T-helper 1 cell treated with Interleukin-12 subunit alpha and Interleukin-12 subunit beta and Interleukin-4 antibody, amounts not matched to agents 30 μg/mL and 1 μg/mL, for 36 hours (primary cell): ENCODE results near the gene INPPL1.
"Not testable (repeated sequence)": the region's sequence is repeated elsewhere in the genome, so short reads cannot be mapped to it uniquely, and the experiment has no call there.

Experiments
- H3K27ac Mint-ChIP-seq: one replicate; pipeline ENCODE4 v1.8.0; 2021; ENCODE audit warnings: mild to moderate bottlenecking, mixed read lengths
- H3K27me3 Mint-ChIP-seq: one replicate; pipeline ENCODE4 v1.8.0; 2021; ENCODE audit warnings: low read depth, mixed read lengths
- H3K36me3 Mint-ChIP-seq: one replicate; pipeline ENCODE4 v1.8.0; 2021; ENCODE audit warnings: low read depth, mixed read lengths
- H3K4me1 Mint-ChIP-seq: one replicate; pipeline ENCODE4 v1.8.0; 2021; ENCODE audit warnings: low read depth, mixed read lengths
- H3K4me3 Mint-ChIP-seq: one replicate; pipeline ENCODE4 v1.8.0; 2021; ENCODE audit warnings: mild to moderate bottlenecking, moderate library complexity, mixed read lengths
- H3K9me3 Mint-ChIP-seq: one replicate; pipeline ENCODE4 v1.8.0; 2021; ENCODE audit warnings: mixed read lengths

Gene INPPL1

DNA sequence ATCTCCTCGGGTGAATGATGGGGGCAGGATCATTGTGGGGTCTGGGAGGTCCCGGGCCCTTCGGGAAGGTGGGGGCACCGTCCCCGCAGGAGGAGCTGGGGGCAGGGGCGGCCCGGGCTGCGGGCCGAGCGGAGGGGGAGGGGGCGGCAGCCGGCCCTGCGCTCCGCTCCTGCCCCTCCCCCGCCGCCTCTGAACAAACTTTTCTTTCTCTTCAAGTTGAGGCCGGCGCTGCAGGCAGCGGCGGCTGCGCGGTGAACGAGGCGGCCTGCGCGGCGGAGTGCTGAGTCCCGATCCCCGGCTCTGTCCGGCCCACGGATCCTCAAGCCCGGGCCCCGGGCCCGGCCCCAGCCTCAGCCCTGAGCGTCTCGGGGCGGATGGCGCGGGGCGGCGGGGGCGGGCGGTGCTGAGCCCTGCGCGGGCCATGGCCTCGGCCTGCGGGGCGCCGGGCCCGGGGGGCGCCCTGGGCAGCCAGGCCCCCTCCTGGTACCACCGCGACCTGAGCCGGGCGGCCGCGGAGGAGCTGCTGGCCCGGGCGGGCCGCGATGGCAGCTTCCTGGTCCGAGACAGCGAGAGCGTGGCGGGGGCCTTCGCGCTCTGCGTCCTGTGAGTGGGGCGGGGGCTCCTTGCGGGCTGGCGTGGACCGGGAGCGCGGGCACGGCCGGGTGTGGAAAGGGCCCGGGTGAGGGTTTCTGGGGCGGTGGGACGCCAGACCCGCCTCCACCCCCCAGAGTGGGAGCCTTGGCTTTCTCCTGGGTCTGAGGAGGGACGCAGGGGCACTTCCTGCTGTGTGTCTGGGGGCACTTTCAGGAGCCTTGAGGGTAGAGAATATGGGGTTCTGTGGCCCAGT, at the start of gene INPPL1:
Gene INPPL1 (plus strand): TSS at position 204 of the 847 bp plus-strand sequence. CDS start 218 bp downstream, at position 422.
- H3K4me1 Mint-ChIP-seq, result peaks cover 24% of the 10 kb centered on the region
- H3K36me3 Mint-ChIP-seq, result peaks cover 6% of the 10 kb centered on the region
- no peaks in the 10 kb centered on the region for H3K9me3 Mint-ChIP-seq
- H3K4me3 Mint-ChIP-seq, result peak within 1 kb of the TSS; percentile 96
- peak within 1 kb of the TSS; percentile 95 for H3K27ac Mint-ChIP-seq
- H3K27me3 Mint-ChIP-seq, result no peaks in the 10 kb centered on the region

DNA sequence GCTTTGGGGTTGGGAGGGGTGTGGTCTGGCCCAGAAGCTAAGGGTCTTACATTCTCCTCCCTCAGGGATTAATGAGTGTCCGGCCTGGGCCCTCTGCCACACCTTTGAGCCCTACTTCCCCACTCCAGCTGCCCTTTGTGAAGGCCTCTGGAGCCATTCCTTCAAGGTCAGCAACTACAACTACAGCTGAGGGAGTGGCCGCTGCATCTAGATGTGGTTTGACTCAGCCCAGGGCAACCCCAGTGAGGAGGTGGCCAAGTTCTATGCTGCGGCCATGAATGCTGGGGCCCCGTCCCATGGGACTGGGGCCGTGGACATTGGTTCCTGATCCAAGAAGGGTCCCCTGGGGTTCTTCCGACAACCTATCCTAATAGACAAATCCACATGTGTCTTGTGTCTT, 46.9 kb upstream of the INPPL1 start:
- H3K9me3 Mint-ChIP-seq, result no peaks in the 10 kb centered on the region
- no peaks in the 10 kb centered on the region for H3K4me1 Mint-ChIP-seq
- H3K36me3 Mint-ChIP-seq, result no peaks in the 10 kb centered on the region
- no peak overlapping the region for H3K27ac Mint-ChIP-seq
- H3K4me3 Mint-ChIP-seq, result no peak overlapping the region
- peaks cover 17% of the 10 kb centered on the region for H3K27me3 Mint-ChIP-seq

DNA sequence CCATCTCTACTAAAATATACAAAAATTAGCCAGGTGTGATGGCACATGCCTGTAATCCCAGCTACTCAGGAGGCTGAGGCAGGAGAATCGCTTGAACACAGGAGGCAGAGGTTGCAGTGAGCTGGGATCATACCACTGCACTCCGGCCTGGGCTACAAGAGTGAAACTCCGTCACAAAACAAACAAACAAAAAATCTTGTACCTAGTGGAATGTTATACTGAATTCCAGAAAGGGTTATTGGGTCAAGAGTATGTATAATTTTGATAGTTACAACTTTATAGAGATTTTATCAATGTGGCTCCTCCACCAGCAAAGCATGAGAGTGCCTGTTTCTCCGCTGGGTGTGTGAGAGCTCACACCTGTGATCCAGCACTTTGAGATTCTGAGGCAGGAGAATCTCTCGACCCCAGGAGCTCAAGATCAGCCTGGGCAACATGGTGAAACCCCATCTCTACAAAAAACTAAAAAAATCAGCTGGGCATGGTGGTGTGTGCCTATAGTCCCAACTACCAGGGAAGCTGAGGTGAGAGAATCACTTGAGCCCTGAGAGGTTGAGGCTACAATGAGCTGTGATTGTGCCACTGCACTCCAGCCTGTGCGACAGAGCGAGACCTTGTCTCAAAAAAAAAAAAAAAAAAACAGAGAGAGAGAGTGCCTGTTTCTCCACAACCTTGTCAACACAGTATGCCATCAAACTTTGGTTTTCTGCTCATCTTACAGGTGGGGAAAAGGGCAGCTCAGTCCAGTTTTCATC, 45.3 kb upstream of the INPPL1 start:
- peaks cover 19% of the 10 kb centered on the region for H3K27me3 Mint-ChIP-seq
- no peaks in the 10 kb centered on the region for H3K9me3 Mint-ChIP-seq
- H3K36me3 Mint-ChIP-seq, result no peaks in the 10 kb centered on the region
- peaks cover 2% of the 10 kb centered on the region for H3K4me1 Mint-ChIP-seq
- no peak overlapping the region for H3K4me3 Mint-ChIP-seq
- no peak overlapping the region for H3K27ac Mint-ChIP-seq

- Mint-ChIP-seq H3K4me1 (peaks cover 2% of the 10 kb centered on the region), H3K27ac (no peak overlapping the region), H3K27me3 (peaks cover 19% of the 10 kb centered on the region), H3K36me3 (no peaks in the 10 kb centered on the region), H3K4me3 (no peak overlapping the region), H3K9me3 (no peaks in the 10 kb centered on the region)
Measured at GRCh38 chr11:72179804-72180396, 44.7 kb upstream of the INPPL1 start.

DNA sequence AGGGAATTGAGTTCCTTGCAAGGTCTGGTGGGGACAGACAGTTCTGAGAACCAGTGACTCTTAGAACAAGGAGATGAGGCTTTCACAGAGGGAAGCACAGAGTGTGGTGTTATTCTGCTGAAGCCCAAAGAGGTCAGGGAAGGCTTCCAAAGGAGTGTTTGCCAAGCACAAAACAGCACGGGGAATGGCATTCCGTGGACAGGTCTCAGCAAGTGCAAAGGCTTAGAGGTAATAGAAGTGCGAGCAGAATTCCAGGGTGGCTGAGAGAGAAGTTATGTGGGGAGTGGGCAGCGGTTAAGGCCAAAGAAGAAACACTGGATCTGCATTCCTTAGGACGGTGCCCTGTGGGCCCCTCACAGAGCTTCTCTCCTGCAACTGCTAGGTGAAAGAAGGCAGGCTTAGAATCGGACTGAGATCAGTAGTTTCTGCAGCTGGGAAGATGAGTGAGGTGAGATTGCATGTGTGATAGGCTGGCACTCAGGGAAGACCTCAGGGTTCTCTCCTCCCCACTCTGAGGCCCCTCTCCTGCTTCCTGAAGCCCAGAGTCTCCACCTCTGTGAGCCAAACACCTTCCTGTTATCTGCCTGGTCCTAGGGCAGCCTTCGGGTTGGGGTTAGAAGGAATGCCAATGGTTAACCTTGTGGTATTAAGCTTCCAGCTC, 43.5 kb upstream of the INPPL1 start:
- H3K27ac Mint-ChIP-seq, H3K4me1 Mint-ChIP-seq, H3K36me3 Mint-ChIP-seq, H3K4me3 Mint-ChIP-seq, H3K9me3 Mint-ChIP-seq: not testable (repeated sequence)
- peaks cover 19% of the 10 kb centered on the region for H3K27me3 Mint-ChIP-seq

GRCh38 chr11:72181553-72181958, 43.0 kb upstream of the INPPL1 start:
- H3K4me1 Mint-ChIP-seq, H3K36me3 Mint-ChIP-seq, H3K9me3 Mint-ChIP-seq, H3K4me3 Mint-ChIP-seq, H3K27ac Mint-ChIP-seq: not testable (repeated sequence)
- peaks cover 19% of the 10 kb centered on the region for H3K27me3 Mint-ChIP-seq

GRCh38 chr11:72188267-72188666, 36.3 kb upstream of the INPPL1 start:
- Mint-ChIP-seq H3K4me1 (peaks cover 1% of the 10 kb centered on the region), H3K9me3 (no peaks in the 10 kb centered on the region), H3K4me3 (no peak overlapping the region), H3K27me3 (peaks cover 4% of the 10 kb centered on the region), H3K36me3 (no peaks in the 10 kb centered on the region), H3K27ac (no peak overlapping the region)

- H3K4me3 Mint-ChIP-seq, result no peak overlapping the region
- H3K9me3 Mint-ChIP-seq, result no peaks in the 10 kb centered on the region
- no peaks in the 10 kb centered on the region for H3K36me3 Mint-ChIP-seq
- H3K27me3 Mint-ChIP-seq, result no peaks in the 10 kb centered on the region
- H3K4me1 Mint-ChIP-seq, result no peaks in the 10 kb centered on the region
- H3K27ac Mint-ChIP-seq, result no peak overlapping the region
Measured at GRCh38 chr11:72189455-72190250, 34.9 kb upstream of the INPPL1 start.

DNA sequence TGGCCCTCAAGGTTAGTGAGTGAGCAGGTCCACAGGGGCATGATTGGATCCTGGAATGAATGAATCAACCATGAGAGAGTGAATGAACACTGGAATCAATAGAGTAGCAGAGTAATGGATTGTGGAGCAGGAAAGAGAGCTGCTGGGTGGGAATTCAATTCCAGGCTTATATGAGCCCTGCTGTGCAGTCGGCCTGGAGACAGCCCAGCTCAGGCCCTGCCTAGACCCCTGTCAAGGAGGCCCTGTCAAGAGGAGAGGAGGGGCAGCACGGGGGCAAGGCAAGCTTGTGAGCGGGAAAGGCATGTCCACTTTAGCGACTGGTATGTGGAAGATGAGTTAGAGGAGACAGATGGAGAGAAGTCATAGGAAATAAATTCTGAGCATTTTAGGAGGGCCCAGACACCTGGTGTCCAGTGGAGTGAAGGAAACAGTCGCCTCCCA, 33.9 kb upstream of the INPPL1 start:
- Mint-ChIP-seq H3K9me3 (no peaks in the 10 kb centered on the region), H3K4me3 (no peak overlapping the region), H3K27ac (no peak overlapping the region), H3K36me3 (no peaks in the 10 kb centered on the region), H3K4me1 (no peaks in the 10 kb centered on the region), H3K27me3 (no peaks in the 10 kb centered on the region)

DNA sequence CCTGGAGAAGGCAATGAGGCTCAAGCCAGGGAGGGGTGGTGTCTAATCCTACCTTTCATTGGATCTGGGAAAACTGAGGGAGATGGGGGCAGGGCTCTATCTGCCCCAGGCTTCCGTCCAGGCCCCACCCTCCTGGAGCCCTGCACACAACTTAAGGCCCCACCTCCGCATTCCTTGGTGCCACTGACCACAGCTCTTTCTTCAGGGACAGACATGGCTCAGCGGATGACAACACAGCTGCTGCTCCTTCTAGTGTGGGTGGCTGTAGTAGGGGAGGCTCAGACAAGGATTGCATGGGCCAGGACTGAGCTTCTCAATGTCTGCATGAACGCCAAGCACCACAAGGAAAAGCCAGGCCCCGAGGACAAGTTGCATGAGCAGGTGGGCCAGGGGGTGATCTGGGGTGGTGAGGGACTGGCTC, 32.6 kb upstream of the INPPL1 start, which contains the start of gene FOLR1:
Gene FOLR1 (plus strand): TSS at position 180 of the 421 bp plus-strand sequence. CDS start 34 bp downstream, at position 214.
- no peak within 1 kb of the TSS for H3K27ac Mint-ChIP-seq
- no peaks in the 10 kb centered on the region for H3K9me3 Mint-ChIP-seq
- no peaks in the 10 kb centered on the region for H3K4me1 Mint-ChIP-seq
- H3K36me3 Mint-ChIP-seq, result no peaks in the 10 kb centered on the region
- no peak within 1 kb of the TSS for H3K4me3 Mint-ChIP-seq
- no peaks in the 10 kb centered on the region for H3K27me3 Mint-ChIP-seq

- H3K4me1 Mint-ChIP-seq, result no peaks in the 10 kb centered on the region
- H3K36me3 Mint-ChIP-seq, result no peaks in the 10 kb centered on the region
- H3K27me3 Mint-ChIP-seq, result no peaks in the 10 kb centered on the region
- H3K27ac Mint-ChIP-seq, result no peak overlapping the region
- no peaks in the 10 kb centered on the region for H3K9me3 Mint-ChIP-seq
- no peak overlapping the region for H3K4me3 Mint-ChIP-seq
Measured at GRCh38 chr11:72195518-72196270, 28.9 kb upstream of the INPPL1 start.

DNA sequence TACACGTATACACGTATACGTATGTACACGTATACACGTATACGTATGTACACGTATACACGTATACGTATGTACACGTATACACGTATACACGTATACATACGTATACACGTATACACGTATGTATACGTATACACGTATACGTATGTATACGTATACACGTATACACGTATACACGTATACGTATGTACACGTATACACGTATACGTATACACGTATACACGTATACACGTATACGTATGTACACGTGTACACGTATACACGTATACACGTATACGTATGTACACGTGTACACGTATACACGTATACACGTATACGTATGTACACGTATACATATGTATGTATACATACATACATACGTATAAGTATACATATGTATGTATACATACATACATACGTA, 23.1 kb upstream of the INPPL1 start:
- H3K27me3 Mint-ChIP-seq, H3K9me3 Mint-ChIP-seq, H3K36me3 Mint-ChIP-seq, H3K4me1 Mint-ChIP-seq, H3K27ac Mint-ChIP-seq, H3K4me3 Mint-ChIP-seq: not testable (repeated sequence)

DNA sequence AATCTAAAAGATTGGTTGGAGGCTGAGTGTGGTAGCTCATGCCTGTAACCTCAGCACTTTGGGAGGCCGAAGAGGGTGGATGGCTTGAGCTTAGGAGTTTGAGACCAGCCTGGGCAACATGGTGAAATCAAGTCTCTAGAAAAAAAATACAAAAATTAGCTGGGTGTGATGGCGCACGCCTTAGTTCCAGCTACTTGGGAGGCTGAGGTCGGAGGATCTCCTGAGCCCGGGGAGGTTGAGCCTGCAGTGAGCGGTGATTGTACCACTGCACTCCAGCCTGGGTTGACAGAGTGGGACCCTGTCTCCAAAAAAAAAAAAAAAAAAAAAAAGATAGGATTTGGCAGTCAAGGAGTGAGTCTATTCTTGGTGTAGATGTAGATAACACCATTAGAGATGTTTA, 22.0 kb upstream of the INPPL1 start:
- Mint-ChIP-seq H3K27me3 (no peaks in the 10 kb centered on the region), H3K27ac (no peak overlapping the region), H3K36me3 (no peaks in the 10 kb centered on the region), H3K4me1 (peaks cover 2% of the 10 kb centered on the region), H3K9me3 (no peaks in the 10 kb centered on the region), H3K4me3 (no peak overlapping the region)
